Stomach (tissue), 9 donors: ENCODE results near the gene CENPA. TPM values are rescaled to one million over a fixed set of nuclear protein-coding genes. Genes with fewer than 3 reads are reported as not detected.

Experiments
- DNase-seq, 2 donors: peaks; one replicate each; pipeline versions ENCODE4 v3.0.0 to v3.0.0-alpha.2; 2013 to 2019
- H3K27ac ChIP-seq, 5 donors: fragments of 200-600 bp in 4 of 5; sonication (generic) in 4 of 5; one replicate each; pipeline ENCODE4 v1.5.1; 2013 to 2019; ENCODE audit warnings: mild to moderate bottlenecking in 1 of 5, moderate library complexity in 1 of 5
- H3K27me3 ChIP-seq, 3 donors: fragments of 200-600 bp; sonication (generic); one replicate each; pipeline ENCODE4 v1.5.1; 2017 to 2019; ENCODE audit warnings: mixed run types in 1 of 3
- H3K36me3 ChIP-seq, 4 donors: fragments of 200-600 bp; sonication (generic); 1 replicate in 3 of 4; 2 replicates in 1 of 4; pipeline ENCODE4 v1.5.1; 2016 to 2019
- H3K4me1 ChIP-seq, 4 donors: fragments of 200-600 bp; sonication (generic); one replicate each; pipeline ENCODE4 v1.5.1; 2016 to 2019
- H3K4me3 ChIP-seq, 4 donors: fragments of 200-600 bp; sonication (generic) in 3 of 4; one replicate each; pipeline ENCODE4 v1.5.1; 2016 to 2019; ENCODE audit warnings: mild to moderate bottlenecking in 1 of 4
- H3K9me3 ChIP-seq, 4 donors: fragments of 200-600 bp; sonication (generic); one replicate each; pipeline ENCODE4 v1.5.1; 2016 to 2019
- CTCF ChIP-seq, 7 experiments: fragments of 450-650 bp in 4 of 7; fragments of 200-600 bp in 3 of 7; sonication (generic) in 3 of 7; IDR thresholded peaks; one replicate each; pipeline ENCODE4 v1.5.1; 2016 to 2019; ENCODE audit warnings: antibody characterized with exemption in 7 of 7, control low read depth in 2 of 7, mild to moderate bottlenecking in 1 of 7
- EP300 ChIP-seq: sonication (generic); formaldehyde crosslinking; IDR thresholded peaks from one replicate; pipeline ENCODE4 v1.6.1; 2017; ENCODE audit warnings: antibody characterized with exemption
- POLR2A ChIP-seq, 4 donors: fragments of 450-650 bp; IDR thresholded peaks; one replicate each; pipeline ENCODE4 v1.6.1; 2016; ENCODE audit warnings: antibody characterized with exemption in 4 of 4, control low read depth in 2 of 4, mild to moderate bottlenecking in 1 of 4, moderate library complexity in 1 of 4
- POLR2AphosphoS5 ChIP-seq, 3 donors: sonication (generic); formaldehyde crosslinking; IDR thresholded peaks; one replicate each; pipeline ENCODE4 v1.6.1; 2016; ENCODE audit warnings: antibody characterized with exemption in 3 of 3
- WGBS, 5 donors: extraction: QIAGEN DNeasy Blood & Tissue Kit in 3 of 5; methylation state at CpG; one replicate each; pipeline versions ENCODE4 v1.1.5 to v1.1.7; 2013 to 2018; 5-methylcytosine and 5-hydroxymethylcytosine counted together
- intact Hi-C: fragments of 100-400 bp; cut with DNase I; formaldehyde crosslinking; loops from one replicate; pipeline ENCODE4 v1.15.1; 2023; ENCODE audit warnings: low total_unique reads
- polyA plus RNA-seq, 3 donors: library from polyadenylated mRNA; stranded (reverse); fragments of 200-250 nt; gene quantifications; one replicate each; pipeline ENCODE4 v1.2.3, GENCODE V29; 2013
- total RNA-seq, 5 donors: library from RNA; depleted of rRNA; stranded (reverse); fragments of >200 nt; gene quantifications; one replicate each; pipeline versions ENCODE4 v1.1.0 to v1.2.3, GENCODE V29; 2014 to 2016
- donor health status: healthy with polysubstance abuse.
- donor health status: Bipolar disorder and iron deficiency.
- donor health status: healthy.

Gene CENPA
- total and polyA plus RNA-seq, 8 donors, result 2.0 to 4.0 (median 2.7) TPM; not detected in 4

GRCh38 chr2:26776195-26776800 lies 9.6 kb upstream of the CENPA start:
- H3K4me3 ChIP-seq, result no peak overlapping the region
- intact Hi-C loops, result no loop called here
- no peaks in the 10 kb centered on the region for H3K27me3 ChIP-seq
- 90 to 100% (median 95%) methylated on average over 4 to 5 of the region's 5 CpGs for WGBS, 5 donors
- no peak for DNase-seq
- peaks cover 19 to 29% (median 20%) of the 10 kb centered on the region in 4 donors for H3K4me1 ChIP-seq
- no peaks in the 10 kb centered on the region for H3K9me3 ChIP-seq
- TF ChIP-seq POLR2AphosphoS5 (IDR thresholded peaks at IDR 0.05), result no peak
- TF ChIP-seq EP300, result no peak
- no peak for TF ChIP-seq POLR2A (IDR thresholded peaks at IDR 0.05)
- no peak for TF ChIP-seq CTCF (IDR thresholded peaks at IDR 0.05)
- peaks cover 60 to 78% (median 76%) of the 10 kb centered on the region in 4 donors for H3K36me3 ChIP-seq
- H3K27ac ChIP-seq, result no peak overlapping the region

DNA sequence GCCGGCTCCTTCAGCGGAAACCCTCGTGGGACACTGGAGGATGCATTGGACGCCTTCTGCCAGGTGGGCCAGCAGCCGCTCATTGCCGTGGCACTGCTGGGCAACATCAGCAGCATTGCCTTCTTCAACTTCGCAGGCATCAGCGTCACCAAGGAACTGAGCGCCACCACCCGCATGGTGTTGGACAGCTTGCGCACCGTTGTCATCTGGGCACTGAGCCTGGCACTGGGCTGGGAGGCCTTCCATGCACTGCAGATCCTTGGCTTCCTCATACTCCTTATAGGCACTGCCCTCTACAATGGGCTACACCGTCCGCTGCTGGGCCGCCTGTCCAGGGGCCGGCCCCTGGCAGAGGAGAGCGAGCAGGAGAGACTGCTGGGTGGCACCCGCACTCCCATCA lies 7.8 kb upstream of the CENPA start:
- no peak for DNase-seq
- H3K36me3 ChIP-seq, result peaks cover 60 to 83% (median 81%) of the 10 kb centered on the region in 4 donors
- peaks cover 1 to 11% (median 2%) of the 10 kb centered on the region in 4 donors for H3K4me1 ChIP-seq
- H3K4me3 ChIP-seq, result no peak overlapping the region
- H3K27ac ChIP-seq, result no peak overlapping the region
- intact Hi-C loops, result no loop called here
- no peaks in the 10 kb centered on the region for H3K9me3 ChIP-seq
- no peaks in the 10 kb centered on the region for H3K27me3 ChIP-seq
- 88 to 98% (median 95%) methylated on average over 8 to 18 of the region's 18 CpGs for WGBS, 5 donors
- TF ChIP-seq POLR2AphosphoS5 (IDR thresholded peaks at IDR 0.05) (no peak), CTCF (IDR thresholded peaks at IDR 0.05) (no peak), EP300 (no peak), POLR2A (IDR thresholded peaks at IDR 0.05) (no peak)

- Histone ChIP-seq H3K27ac (no peak overlapping the region), H3K4me1 (peaks cover 0 to 7% (median 0%) of the 10 kb centered on the region in 4 donors), H3K27me3 (no peaks in the 10 kb centered on the region), H3K9me3 (no peaks in the 10 kb centered on the region), H3K4me3 (no peak overlapping the region), H3K36me3 (peaks cover 60 to 83% (median 81%) of the 10 kb centered on the region in 4 donors)
- intact Hi-C loops, result no loop called here
- no peak for TF ChIP-seq POLR2AphosphoS5 (IDR thresholded peaks at IDR 0.05)
- no peak for TF ChIP-seq POLR2A (IDR thresholded peaks at IDR 0.05)
- TF ChIP-seq EP300, result no peak
- TF ChIP-seq CTCF (IDR thresholded peaks at IDR 0.05), result no peak
- WGBS, 5 donors, result 65 to 79% (median 71%) methylated on average over 3 of the region's 3 CpGs
- no peak for DNase-seq
Observed at GRCh38 chr2:26778507-26778906, 7.3 kb upstream of the CENPA start.

DNA sequence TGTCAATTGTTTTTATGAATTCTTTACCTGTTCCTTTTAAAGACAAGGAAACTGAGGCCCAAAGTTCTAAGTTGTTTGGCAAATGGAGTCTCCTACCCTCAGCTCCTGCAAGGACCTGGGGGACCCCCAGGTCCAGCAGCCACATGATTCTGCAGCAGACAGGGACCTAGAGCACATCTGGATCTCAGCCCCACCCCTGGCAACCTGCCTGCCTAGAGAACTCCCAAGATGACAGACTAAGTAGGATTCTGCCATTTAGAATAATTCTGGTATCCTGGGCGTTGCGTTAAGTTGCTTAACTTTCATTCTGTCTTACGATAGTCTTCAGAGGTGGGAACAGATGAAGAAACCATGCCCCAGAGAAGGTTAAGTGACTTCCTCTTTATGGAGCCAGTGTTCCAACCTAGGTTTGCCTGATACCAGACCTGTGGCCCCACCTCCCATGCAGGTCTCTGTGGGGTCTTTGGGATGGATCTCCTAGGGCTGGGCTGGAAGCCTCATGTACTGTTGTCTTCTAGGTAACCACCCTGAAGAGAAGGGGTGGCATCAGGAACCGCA lies 5.6 kb upstream of the CENPA start:
- intact Hi-C loops, result no loop called here
- H3K36me3 ChIP-seq, result peaks cover 49 to 65% (median 65%) of the 10 kb centered on the region in 4 donors
- TF ChIP-seq EP300 (no peak), POLR2AphosphoS5 (IDR thresholded peaks at IDR 0.05) (no peak), POLR2A (IDR thresholded peaks at IDR 0.05) (no peak), CTCF (IDR thresholded peaks at IDR 0.05) (no peak)

More for the DNA sequence above, 5.6 kb upstream of the CENPA start:
- Histone ChIP-seq H3K4me1 (peaks cover 3 to 5% (median 4%) of the 10 kb centered on the region in 4 donors), H3K4me3 (no peak overlapping the region), H3K27me3 (no peaks in the 10 kb centered on the region), H3K9me3 (no peaks in the 10 kb centered on the region), H3K27ac (no peak overlapping the region)
- 92 to 100% (median 96%) methylated on average over 4 of the region's 4 CpGs for WGBS, 5 donors
- no peak for DNase-seq
